ENCODE measurements around the gene PCNX2.

Gene PCNX2, protein sequence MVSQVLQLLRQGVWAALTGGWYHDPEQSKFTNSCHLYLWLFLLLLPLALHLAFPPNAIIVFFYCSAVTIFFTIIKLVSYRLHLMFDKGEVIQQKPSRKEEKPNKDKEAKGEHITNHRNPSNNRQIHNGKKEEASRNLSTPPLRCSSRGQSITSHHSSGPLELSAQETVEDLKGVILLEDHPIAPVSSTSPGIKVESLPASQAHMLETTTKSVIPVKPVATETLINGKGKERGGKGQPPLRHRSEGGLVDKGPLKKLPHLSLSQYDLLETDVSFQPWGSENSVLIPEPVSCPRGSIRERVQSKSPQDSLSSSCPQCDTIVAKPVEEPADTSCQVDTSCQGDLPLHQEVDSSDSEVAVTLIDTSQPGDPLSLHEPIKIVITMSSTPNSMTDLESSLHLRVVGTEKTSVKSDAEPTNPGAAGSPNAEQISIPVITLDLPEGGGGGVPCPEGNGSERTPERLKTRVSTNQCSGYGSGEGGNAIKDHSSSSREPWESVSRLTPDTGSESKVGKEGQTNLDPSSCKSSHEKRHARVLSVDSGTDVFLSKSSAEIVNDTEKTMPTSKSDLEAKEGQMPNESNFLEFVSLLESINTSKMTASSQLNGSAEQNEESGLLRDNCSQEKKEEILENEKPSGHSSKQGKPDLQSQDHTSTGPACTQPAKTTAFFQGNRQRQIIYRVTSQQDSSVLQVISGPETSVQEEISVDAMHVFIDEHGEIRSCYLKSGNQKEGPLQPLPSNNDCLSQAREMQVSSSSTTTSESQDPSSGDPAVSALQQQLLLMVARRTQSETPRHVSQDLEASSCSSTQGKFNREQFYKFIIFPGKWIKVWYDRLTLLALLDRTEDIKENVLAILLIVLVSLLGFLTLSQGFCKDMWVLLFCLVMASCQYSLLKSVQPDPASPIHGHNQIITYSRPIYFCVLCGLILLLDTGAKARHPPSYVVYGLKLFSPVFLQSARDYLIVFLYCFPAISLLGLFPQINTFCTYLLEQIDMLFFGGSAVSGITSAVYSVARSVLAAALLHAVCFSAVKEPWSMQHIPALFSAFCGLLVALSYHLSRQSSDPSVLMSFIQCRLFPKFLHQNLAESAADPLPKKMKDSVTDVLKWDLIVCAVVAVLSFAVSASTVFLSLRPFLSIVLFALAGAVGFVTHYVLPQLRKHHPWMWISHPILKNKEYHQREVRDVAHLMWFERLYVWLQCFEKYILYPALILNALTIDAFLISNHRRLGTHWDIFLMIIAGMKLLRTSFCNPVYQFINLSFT (N-terminal part only)

DNA sequence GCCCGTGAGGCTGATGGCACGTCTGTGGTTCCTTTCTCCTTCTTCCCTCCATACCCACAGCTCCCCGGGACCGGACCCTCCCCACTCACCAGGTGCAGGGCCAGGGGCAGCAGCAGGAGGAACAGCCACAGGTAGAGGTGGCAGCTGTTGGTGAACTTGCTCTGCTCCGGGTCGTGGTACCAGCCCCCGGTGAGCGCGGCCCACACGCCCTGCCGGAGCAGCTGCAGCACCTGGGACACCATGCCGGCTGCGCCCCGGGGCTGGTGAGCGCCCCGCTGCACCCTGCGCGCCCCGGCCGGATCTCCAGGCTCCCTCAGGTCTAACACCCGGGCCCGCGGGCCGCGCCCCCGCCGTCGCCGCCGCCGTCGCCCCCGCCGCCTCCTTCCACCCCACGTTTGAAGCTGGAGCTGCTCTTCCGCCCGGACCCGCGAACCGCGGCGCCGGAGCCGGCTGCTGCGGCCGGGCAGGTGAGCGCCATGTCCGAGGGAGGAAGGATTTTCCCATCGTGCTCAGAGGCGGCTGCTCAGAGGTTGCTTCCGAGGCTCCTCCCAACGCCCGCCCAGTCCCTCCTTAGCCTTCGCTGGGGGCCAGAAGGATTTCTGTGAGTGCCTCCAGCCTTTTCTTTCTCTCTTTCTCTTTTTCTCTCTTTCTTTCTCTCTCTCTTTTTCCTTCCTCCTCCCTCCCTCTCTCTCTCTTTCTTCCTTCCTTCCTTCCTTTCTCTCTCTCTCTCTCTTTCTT, at the start of gene PCNX2:
Gene PCNX2 (minus strand): TSS at position 489 of the 738 bp plus-strand sequence. CDS start 247 bp downstream, at position 242.
- H3K4me3 ChIP-seq (ENCODE audit: low read depth, low read length): peak within 1 kb of the TSS; percentile 77

DNA sequence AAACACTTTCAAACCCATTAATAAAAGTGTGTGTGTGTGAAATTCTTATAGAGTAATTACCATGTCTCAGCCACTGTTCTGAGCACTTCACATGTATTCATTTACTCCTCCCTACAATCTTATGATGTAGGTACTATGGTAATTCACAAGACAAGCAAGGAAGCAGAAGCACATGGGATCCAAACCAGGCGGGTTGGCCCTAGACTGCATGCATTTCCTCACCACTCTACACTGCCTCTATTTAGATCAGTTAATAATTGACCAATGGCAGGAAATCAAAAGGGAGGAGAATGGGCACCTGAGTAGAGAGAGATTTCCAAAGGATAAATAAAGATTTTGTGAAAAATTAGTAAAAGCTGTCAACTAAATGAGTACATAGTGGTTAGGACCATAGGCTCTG, 47.7 kb upstream of the PCNX2 start:
- TF ChIP-seq, protein P1, sequence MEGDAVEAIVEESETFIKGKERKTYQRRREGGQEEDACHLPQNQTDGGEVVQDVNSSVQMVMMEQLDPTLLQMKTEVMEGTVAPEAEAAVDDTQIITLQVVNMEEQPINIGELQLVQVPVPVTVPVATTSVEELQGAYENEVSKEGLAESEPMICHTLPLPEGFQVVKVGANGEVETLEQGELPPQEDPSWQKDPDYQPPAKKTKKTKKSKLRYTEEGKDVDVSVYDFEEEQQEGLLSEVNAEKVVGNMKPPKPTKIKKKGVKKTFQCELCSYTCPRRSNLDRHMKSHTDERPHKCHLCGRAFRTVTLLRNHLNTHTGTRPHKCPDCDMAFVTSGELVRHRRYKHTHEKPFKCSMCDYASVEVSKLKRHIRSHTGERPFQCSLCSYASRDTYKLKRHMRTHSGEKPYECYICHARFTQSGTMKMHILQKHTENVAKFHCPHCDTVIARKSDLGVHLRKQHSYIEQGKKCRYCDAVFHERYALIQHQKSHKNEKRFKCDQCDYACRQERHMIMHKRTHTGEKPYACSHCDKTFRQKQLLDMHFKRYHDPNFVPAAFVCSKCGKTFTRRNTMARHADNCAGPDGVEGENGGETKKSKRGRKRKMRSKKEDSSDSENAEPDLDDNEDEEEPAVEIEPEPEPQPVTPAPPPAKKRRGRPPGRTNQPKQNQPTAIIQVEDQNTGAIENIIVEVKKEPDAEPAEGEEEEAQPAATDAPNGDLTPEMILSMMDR (IDR thresholded peaks at IDR 0.05; ENCODE audit: low read depth, low read length): no peak
- H3K4me3 ChIP-seq (ENCODE audit: low read depth, low read length): no peak overlapping the region

More for the DNA sequence above, at the start of gene PCNX2:
- TF ChIP-seq, protein P1 (IDR thresholded peaks at IDR 0.05; ENCODE audit: low read depth, low read length): no peak

DNA sequence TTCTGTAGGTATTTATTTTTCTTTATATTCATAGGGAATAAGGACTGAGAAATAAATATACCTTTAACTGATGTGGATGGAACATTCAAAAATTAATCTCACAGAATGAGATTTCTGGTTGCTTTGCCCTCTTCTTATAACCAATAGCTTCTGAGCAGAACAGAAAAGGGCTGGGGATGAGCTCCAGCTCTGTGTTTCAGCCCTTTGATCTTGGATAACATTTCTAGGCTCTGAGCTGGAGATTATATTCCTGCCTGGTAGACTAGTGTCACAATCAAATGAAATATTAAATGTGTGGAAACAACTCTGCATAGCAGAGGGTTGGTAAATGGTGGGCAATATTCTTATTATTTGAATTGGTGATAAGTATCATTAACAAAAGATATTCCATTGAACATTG, 46.6 kb upstream of the PCNX2 start:
- H3K4me3 ChIP-seq (ENCODE audit: low read depth, low read length): no peak overlapping the region
- TF ChIP-seq, protein P1 (IDR thresholded peaks at IDR 0.05; ENCODE audit: low read depth, low read length): no peak

DNA sequence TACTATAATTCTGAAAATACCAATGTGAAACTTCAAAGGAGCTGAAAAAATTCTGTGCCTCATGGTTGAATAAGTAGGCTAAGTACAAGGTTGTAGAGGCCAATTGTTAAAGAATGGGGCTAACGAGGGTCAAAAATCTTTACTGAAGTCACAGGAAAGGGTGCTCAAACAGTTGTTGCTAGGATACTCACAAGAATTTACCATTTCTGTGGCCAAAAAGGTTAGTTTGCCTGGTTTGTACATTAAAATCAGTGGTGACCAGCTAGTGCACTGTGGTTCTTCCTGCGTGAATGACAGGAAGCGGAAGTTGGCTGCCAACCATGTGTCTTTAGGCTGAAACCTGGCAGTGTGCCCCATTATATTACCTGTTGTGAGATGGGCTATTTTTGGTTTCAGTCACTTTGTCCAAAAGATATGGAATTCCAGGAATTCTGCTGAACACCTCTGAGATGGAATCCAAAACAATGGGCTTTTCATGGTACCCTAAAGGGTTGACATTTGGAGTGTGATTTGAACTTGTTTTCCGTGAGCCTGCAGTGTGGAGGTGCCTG, 45.5 kb upstream of the PCNX2 start:
- TF ChIP-seq, protein P1 (IDR thresholded peaks at IDR 0.05; ENCODE audit: low read depth, low read length): no peak

DNA sequence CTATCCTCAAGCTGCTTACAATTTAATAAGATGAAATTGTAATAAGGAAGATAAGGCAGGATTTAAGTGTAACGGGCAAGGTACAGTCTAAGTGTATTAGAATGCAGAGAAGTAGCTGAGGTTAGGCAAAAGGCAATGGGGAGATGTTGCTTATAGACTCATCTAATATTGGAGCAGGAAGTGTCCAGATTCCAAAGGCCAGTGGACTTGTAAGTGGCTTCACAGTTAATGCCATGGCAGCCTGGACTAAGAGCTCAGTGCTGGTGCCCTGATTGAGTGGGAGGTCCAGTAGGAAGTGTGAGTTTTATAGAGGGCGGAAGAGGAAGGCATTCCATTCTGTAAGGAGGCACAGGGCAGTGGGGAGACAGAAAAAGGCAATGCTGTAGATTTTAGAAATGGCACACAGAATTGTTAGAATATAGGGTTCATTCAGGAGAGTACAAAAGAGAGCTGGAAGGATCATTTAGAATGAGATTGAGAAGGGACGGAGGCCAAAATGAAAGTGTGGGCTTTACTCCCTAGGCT, 44.6 kb upstream of the PCNX2 start:
- TF ChIP-seq, protein P1 (IDR thresholded peaks at IDR 0.05; ENCODE audit: low read depth, low read length): no peak
- H3K4me3 ChIP-seq (ENCODE audit: low read depth, low read length): no peak overlapping the region

More for the DNA sequence above, 45.5 kb upstream of the PCNX2 start:
- no peak overlapping the region for H3K4me3 ChIP-seq (ENCODE audit: low read depth, low read length)

DNA sequence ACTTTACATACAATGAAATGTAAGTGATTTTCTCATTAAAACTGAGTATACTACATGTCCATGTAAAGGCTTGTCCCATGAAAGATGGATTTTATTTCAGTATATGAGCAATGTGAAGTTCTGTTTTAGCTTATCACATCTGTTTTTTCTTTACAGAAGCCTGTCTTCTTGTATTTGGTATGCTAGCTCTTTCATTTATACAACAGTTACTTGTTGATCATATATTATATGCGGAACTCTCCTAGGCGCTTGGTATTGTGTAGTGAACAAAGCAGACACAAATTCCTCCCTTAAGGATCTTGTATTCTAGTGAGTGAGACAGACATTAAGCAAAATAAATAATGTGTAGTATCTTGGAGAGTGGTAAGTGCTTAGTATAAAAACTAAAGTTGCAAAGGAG, 42.6 kb upstream of the PCNX2 start:
- H3K4me3 ChIP-seq (ENCODE audit: low read depth, low read length): no peak overlapping the region
- TF ChIP-seq, protein P1 (IDR thresholded peaks at IDR 0.05; ENCODE audit: low read depth, low read length): no peak
